ENCODE measurements around the gene RTKN2. TPM values are rescaled to one million over a fixed set of nuclear protein-coding genes. Genes with fewer than 3 reads are reported as not detected.

Gene RTKN2
- total RNA-seq, 2 experiments from 2014 or later: 3.6 to 4.1 TPM

- Mint-ChIP-seq H3K9me3 (peaks cover under 1% of the 10 kb centered on the region), H3K36me3 (peaks cover 17% of the 10 kb centered on the region), H3K4me3 (no peak overlapping the region), H3K27me3 (no peaks in the 10 kb centered on the region), H3K4me1 (peaks cover 11% of the 10 kb centered on the region), H3K27ac (no peak overlapping the region)
- POLR2A ChIA-PET: no interaction called here
- DNase-seq (no peak), ATAC-seq (ENCODE audit: low read depth) (no peak)
Observed at GRCh38 chr10:62193479-62193878, 75.2 kb downstream of the RTKN2 start.

DNA sequence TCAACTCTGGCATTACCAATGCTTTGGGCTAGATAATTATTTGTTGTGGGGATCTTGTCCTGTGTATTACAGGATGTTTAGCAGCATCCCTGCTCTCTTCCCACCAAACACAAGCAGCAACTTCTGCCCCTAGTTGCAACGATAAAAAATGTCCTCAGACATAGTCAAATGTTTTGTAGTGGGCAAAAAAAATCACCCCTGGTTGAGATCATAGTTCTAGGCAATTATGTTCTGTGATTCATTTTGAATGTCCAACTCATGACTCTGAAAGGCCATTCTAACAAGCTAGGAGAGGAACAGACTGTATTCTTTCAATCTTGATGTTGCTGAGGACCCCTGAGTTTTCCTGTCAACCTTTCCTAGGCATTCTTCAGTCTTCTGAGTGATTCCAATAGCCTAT is 79.5 kb downstream of the RTKN2 start:
- no peak for ATAC-seq (ENCODE audit: low read depth)
- Mint-ChIP-seq H3K4me1 (peaks cover 34% of the 10 kb centered on the region), H3K9me3 (peaks cover 3% of the 10 kb centered on the region), H3K36me3 (peaks cover 37% of the 10 kb centered on the region), H3K4me3 (no peak overlapping the region), H3K27me3 (no peaks in the 10 kb centered on the region), H3K27ac (no peak overlapping the region)
- POLR2A ChIA-PET: no interaction called here
- DNase-seq: no peak

GRCh38 chr10:62188021-62188616 is 80.5 kb downstream of the RTKN2 start:
- DNase-seq: no peak
- Mint-ChIP-seq H3K27ac (peak overlapping the region; percentile 44), H3K4me3 (no peak overlapping the region), H3K9me3 (peaks cover 3% of the 10 kb centered on the region), H3K27me3 (no peaks in the 10 kb centered on the region), H3K36me3 (peaks cover 37% of the 10 kb centered on the region), H3K4me1 (peaks cover 43% of the 10 kb centered on the region)
- POLR2A ChIA-PET: interaction anchor here (0.5 to 0.6 kb wide), 2 partner anchors 99 to 948 kb away, joined by 3 to 4 read pairs; no protein-coding TSS in a partner anchor
- no peak for ATAC-seq (ENCODE audit: low read depth)

- DNase-seq (no peak), ATAC-seq (ENCODE audit: low read depth) (no peak)
- H3K9me3 Mint-ChIP-seq: peaks cover 3% of the 10 kb centered on the region
- no peak overlapping the region for H3K4me3 Mint-ChIP-seq
- H3K27ac Mint-ChIP-seq: peak overlapping the region; percentile 52
- no peaks in the 10 kb centered on the region for H3K27me3 Mint-ChIP-seq
- peaks cover 48% of the 10 kb centered on the region for H3K4me1 Mint-ChIP-seq
- POLR2A ChIA-PET: no interaction called here
- H3K36me3 Mint-ChIP-seq: peaks cover 37% of the 10 kb centered on the region
Observed at GRCh38 chr10:62186999-62187675, 81.5 kb downstream of the RTKN2 start.

DNA sequence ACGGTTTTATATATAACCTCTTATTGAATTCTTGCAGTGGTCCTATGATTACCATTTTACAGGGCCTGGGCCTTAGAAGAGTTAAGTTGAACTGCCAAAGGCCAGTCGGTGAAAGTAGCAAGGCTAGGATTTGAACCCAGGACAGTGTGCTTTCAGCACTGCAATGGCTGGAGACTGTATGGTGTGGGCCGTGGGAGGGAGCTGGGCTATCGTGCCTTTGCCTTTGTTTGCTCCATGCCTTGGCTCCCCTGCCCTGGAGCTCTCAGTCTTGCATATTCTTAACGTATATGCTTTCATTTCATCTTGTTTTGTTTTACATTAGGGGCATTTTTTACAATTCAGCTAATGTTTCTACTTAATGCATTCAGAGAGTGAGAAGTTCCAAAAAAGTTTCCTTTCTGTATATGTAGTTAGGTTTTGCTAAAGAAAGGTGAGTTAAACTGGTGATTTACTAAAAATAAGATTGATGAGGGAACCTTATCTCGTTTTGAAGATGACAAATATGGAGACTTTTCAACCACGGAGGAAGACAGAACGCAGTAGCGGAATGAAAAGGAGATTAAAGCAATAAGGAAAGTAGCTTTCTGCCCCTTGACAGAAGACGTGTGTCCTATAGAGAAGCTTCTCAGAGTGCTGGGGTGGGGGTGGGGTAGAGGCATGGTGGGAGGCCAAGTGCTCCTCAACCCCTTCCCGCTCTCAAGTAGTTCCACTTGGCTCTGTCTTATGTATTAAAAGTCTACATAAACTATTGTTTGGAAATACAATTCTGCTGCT is 82.5 kb downstream of the RTKN2 start:
- H3K4me3 Mint-ChIP-seq: peak overlapping the region; percentile 47
- ATAC-seq (ENCODE audit: low read depth) (no peak), DNase-seq (no peak)
- H3K9me3 Mint-ChIP-seq: peaks cover 9% of the 10 kb centered on the region
- peak overlapping the region; percentile 91 for H3K27ac Mint-ChIP-seq
- POLR2A ChIA-PET: interaction anchor here (0.6 to 5.0 kb wide), 4 partner anchors 114 to 286 kb away, joined by 3 to 56 read pairs (median 4); no protein-coding TSS in a partner anchor
- no peaks in the 10 kb centered on the region for H3K27me3 Mint-ChIP-seq
- H3K36me3 Mint-ChIP-seq: peaks cover 44% of the 10 kb centered on the region
- peaks cover 57% of the 10 kb centered on the region for H3K4me1 Mint-ChIP-seq

DNA sequence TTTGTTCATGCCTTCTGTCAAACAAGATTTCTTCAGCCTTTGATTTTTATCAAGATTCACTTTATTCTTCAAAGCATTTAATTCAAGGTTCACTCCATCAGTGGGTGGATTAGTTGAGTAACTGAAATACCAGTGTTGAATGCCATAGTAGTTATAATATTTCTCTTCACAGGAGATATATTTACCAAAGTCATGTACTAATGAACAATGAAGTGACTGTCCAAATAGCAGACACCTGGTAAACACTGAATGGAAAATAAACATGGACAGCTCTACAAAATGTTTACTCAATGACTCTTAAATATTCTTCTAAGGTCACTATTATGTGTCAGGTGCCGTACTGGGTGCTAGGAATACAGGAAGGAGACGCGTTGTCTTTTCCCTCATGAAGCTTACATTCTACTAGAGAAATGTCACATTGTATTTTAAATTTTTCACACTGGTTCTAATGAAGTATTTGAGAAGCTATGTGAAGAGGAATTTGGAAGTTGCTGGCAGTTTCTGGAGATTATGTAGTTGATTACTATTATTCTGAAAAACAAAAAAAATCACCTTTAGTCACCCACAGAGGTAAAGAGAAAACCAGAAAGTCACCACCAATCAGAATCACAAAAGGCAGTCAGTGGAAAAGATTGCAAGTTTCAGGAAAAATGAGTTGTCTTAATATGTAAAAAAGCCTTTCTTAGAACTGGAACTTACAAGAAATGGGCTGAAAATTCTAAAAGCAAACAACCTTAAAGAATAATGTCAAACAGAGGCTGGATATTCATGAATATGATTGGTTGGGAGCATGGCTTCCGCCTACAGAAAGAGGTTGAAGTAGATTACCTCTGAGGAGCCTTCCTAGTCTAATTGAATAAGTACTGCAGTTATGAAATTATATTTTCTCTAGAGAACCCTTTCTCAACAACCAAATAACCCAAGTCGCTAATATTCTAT is 84.5 kb downstream of the RTKN2 start:
- Mint-ChIP-seq H3K27ac (peak overlapping the region; percentile 91), H3K4me3 (peak overlapping the region; percentile 62), H3K27me3 (no peaks in the 10 kb centered on the region), H3K36me3 (peaks cover 46% of the 10 kb centered on the region), H3K9me3 (peaks cover 14% of the 10 kb centered on the region), H3K4me1 (peaks cover 62% of the 10 kb centered on the region)
- POLR2A ChIA-PET: interaction anchor here (0.8 to 5.0 kb wide), 20 partner anchors 8 to 1406 kb away, joined by 3 to 56 read pairs (median 6); partner anchors contain the start of gene CDK1
- DNase-seq (no peak), ATAC-seq (ENCODE audit: low read depth) (peak; percentile 33)

DNA sequence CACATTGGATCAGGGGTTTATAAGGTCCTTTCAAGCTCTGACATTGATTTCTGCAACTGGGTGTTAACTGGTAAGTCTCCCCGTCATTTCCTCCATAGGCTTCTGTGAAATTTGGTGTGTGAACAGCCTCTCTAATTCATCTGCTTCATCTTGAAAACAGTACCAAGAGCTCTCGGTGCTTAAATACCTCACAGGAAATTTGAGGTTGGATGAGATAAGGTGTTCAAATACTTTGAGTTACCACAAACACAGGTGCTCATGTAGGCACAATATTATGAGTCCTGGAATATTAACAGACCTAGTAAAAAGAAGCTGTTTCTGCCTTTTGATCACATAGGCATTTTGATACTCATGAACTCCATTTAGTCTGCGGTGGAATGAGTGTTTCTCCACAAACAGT is 85.2 kb downstream of the RTKN2 start:
- peak; percentile 87 for ATAC-seq (ENCODE audit: low read depth)
- Mint-ChIP-seq H3K9me3 (peaks cover 19% of the 10 kb centered on the region), H3K36me3 (peaks cover 50% of the 10 kb centered on the region)

GRCh38 chr10:62182595-62182994 is 86.0 kb downstream of the RTKN2 start:
- Mint-ChIP-seq H3K4me1 (peaks cover 61% of the 10 kb centered on the region), H3K9me3 (peaks cover 17% of the 10 kb centered on the region), H3K36me3 (peaks cover 48% of the 10 kb centered on the region), H3K4me3 (no peak overlapping the region), H3K27me3 (no peaks in the 10 kb centered on the region), H3K27ac (peak overlapping the region; percentile 87)
- ATAC-seq (ENCODE audit: low read depth) (no peak), DNase-seq (no peak)
- POLR2A ChIA-PET: interaction anchor here (1.3 to 5.0 kb wide), 8 partner anchors 10 to 282 kb away, joined by 5 to 56 read pairs (median 8); no protein-coding TSS in a partner anchor

More for the DNA sequence above, 85.2 kb downstream of the RTKN2 start:
- H3K4me3 Mint-ChIP-seq: peak overlapping the region; percentile 62
- POLR2A ChIA-PET: interaction anchor here (0.8 to 5.0 kb wide), 19 partner anchors 9 to 1405 kb away, joined by 3 to 56 read pairs (median 6); partner anchors contain the start of gene CDK1
- H3K4me1 Mint-ChIP-seq: peaks cover 67% of the 10 kb centered on the region
- no peak for DNase-seq
- no peaks in the 10 kb centered on the region for H3K27me3 Mint-ChIP-seq
- H3K27ac Mint-ChIP-seq: peak overlapping the region; percentile 91

- POLR2A ChIA-PET: interaction anchor here (1.0 to 5.0 kb wide), 3 partner anchors 99 to 279 kb away, joined by 4 to 56 read pairs (median 27); no protein-coding TSS in a partner anchor
- peaks cover 19% of the 10 kb centered on the region for H3K9me3 Mint-ChIP-seq
- H3K27me3 Mint-ChIP-seq: no peaks in the 10 kb centered on the region
- peak overlapping the region; percentile 3 for H3K4me3 Mint-ChIP-seq
- ATAC-seq (ENCODE audit: low read depth): no peak
- peaks cover 60% of the 10 kb centered on the region for H3K4me1 Mint-ChIP-seq
- H3K36me3 Mint-ChIP-seq: peaks cover 50% of the 10 kb centered on the region
- H3K27ac Mint-ChIP-seq: peak overlapping the region; percentile 78
- DNase-seq: no peak
Observed at GRCh38 chr10:62182171-62182570, 86.5 kb downstream of the RTKN2 start.

- H3K27me3 Mint-ChIP-seq: no peaks in the 10 kb centered on the region
- H3K9me3 Mint-ChIP-seq: peaks cover 23% of the 10 kb centered on the region
- peaks cover 57% of the 10 kb centered on the region for H3K36me3 Mint-ChIP-seq
- no peak for DNase-seq
- peak overlapping the region; percentile 78 for H3K27ac Mint-ChIP-seq
- POLR2A ChIA-PET: no interaction called here
- ATAC-seq (ENCODE audit: low read depth): no peak
- no peak overlapping the region for H3K4me3 Mint-ChIP-seq
- H3K4me1 Mint-ChIP-seq: peaks cover 60% of the 10 kb centered on the region
Observed at GRCh38 chr10:62180677-62181076, 88.0 kb downstream of the RTKN2 start.

GRCh38 chr10:62178568-62178967 is 90.1 kb downstream of the RTKN2 start:
- Mint-ChIP-seq H3K36me3 (peaks cover 63% of the 10 kb centered on the region), H3K27ac (peak overlapping the region; percentile 19), H3K4me3 (no peak overlapping the region), H3K27me3 (no peaks in the 10 kb centered on the region), H3K4me1 (peaks cover 54% of the 10 kb centered on the region), H3K9me3 (peaks cover 23% of the 10 kb centered on the region)
- no peak for DNase-seq
- POLR2A ChIA-PET: interaction anchor here (1.1 kb wide), 1 partner anchor 21 kb away, joined by 3 read pairs; no protein-coding TSS in a partner anchor
- ATAC-seq (ENCODE audit: low read depth): no peak

DNA sequence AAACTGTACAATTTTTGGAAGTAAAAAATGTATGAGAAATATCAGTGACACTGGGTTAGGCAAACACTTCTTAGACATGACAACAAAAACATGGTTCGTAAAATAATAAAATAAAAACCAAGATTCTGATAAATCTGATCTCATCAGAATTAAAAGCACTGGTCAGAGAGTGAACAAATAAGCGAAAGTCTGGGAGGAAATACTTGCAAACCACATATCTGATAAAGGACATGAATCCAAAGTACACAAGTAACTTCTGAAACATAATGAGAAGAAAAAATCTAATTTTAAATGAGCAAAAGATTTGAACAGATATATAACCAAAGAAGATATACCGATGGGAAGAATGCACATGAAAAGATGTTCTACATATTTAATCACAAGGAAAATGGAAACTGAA is 91.5 kb downstream of the RTKN2 start:
- POLR2A ChIA-PET: no interaction called here
- no peak overlapping the region for H3K4me3 Mint-ChIP-seq
- H3K27me3 Mint-ChIP-seq: no peaks in the 10 kb centered on the region
- H3K27ac Mint-ChIP-seq: peak overlapping the region; percentile 2
- peaks cover 44% of the 10 kb centered on the region for H3K4me1 Mint-ChIP-seq
- peaks cover 32% of the 10 kb centered on the region for H3K9me3 Mint-ChIP-seq
- H3K36me3 Mint-ChIP-seq: peaks cover 77% of the 10 kb centered on the region
- ATAC-seq (ENCODE audit: low read depth): no peak
- DNase-seq: no peak
